HG03460 (cell line): ENCODE results near the gene ZNF157.

Source experiments
- ATAC-seq: cut with Tn5 transposase; IDR thresholded peaks from one replicate; pipeline ENCODE4 v1.9.1; 2021; ENCODE audit not compliant: unreplicated experiment

Gene ZNF157

GRCh38 chrX:47446971-47447370 is 76.6 kb downstream of the ZNF157 start:
- no peak for ATAC-seq

GRCh38 chrX:47447607-47448006 is 77.2 kb downstream of the ZNF157 start:
- no peak for ATAC-seq

- ATAC-seq: no peak
Measured at GRCh38 chrX:47448165-47448806, 77.9 kb downstream of the ZNF157 start.

- no peak for ATAC-seq
Measured at GRCh38 chrX:47452112-47452511, 81.7 kb downstream of the ZNF157 start.

GRCh38 chrX:47456080-47456479 is 85.7 kb downstream of the ZNF157 start:
- ATAC-seq: no peak

- ATAC-seq: no peak
Measured at GRCh38 chrX:47458528-47458927, 88.2 kb downstream of the ZNF157 start.

GRCh38 chrX:47460561-47460960 is 90.2 kb downstream of the ZNF157 start:
- no peak for ATAC-seq
